HG03442 (cell line): Measurements from ENCODE around the gene TNF.

ENCODE experiments used
- ATAC-seq: cut with Tn5 transposase; IDR thresholded peaks from one replicate; pipeline ENCODE4 v1.9.1; 2021; ENCODE audit warnings: mild to moderate bottlenecking, moderate library complexity; ENCODE audit not compliant: unreplicated experiment

TNF gene

DNA sequence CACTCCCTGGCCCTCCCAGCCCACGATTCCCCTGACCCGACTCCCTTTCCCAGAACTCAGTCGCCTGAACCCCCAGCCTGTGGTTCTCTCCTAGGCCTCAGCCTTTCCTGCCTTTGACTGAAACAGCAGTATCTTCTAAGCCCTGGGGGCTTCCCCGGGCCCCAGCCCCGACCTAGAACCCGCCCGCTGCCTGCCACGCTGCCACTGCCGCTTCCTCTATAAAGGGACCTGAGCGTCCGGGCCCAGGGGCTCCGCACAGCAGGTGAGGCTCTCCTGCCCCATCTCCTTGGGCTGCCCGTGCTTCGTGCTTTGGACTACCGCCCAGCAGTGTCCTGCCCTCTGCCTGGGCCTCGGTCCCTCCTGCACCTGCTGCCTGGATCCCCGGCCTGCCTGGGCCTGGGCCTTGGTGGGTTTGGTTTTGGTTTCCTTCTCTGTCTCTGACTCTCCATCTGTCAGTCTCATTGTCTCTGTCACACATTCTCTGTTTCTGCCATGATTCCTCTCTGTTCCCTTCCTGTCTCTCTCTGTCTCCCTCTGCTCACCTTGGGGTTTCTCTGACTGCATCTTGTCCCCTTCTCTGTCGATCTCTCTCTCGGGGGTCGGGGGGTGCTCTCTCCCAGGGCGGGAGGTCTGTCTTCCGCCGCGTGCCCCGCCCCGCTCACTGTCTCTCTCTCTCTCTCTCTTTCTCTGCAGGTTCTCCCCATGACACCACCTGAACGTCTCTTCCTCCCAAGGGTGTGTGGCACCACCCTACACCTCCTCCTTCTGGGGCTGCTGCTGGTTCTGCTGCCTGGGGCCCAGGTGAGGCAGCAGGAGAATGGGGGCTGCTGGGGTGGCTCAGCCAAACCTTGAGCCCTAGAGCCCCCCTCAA, 3.1 kb upstream of the TNF start, which contains the start of gene LTA:
TSS of gene LTA (plus strand) at position 249 of the 871 bp plus-strand sequence. CDS start at position 703, 454 bp downstream.
- ATAC-seq = no peak

DNA sequence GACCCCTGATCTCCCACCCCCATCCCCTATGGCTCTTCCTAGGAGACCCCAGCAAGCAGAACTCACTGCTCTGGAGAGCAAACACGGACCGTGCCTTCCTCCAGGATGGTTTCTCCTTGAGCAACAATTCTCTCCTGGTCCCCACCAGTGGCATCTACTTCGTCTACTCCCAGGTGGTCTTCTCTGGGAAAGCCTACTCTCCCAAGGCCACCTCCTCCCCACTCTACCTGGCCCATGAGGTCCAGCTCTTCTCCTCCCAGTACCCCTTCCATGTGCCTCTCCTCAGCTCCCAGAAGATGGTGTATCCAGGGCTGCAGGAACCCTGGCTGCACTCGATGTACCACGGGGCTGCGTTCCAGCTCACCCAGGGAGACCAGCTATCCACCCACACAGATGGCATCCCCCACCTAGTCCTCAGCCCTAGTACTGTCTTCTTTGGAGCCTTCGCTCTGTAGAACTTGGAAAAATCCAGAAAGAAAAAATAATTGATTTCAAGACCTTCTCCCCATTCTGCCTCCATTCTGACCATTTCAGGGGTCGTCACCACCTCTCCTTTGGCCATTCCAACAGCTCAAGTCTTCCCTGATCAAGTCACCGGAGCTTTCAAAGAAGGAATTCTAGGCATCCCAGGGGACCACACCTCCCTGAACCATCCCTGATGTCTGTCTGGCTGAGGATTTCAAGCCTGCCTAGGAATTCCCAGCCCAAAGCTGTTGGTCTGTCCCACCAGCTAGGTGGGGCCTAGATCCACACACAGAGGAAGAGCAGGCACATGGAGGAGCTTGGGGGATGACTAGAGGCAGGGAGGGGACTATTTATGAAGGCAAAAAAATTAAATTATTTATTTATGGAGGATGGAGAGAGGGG, 1.9 kb upstream of the TNF start:
- ATAC-seq = no peak

DNA sequence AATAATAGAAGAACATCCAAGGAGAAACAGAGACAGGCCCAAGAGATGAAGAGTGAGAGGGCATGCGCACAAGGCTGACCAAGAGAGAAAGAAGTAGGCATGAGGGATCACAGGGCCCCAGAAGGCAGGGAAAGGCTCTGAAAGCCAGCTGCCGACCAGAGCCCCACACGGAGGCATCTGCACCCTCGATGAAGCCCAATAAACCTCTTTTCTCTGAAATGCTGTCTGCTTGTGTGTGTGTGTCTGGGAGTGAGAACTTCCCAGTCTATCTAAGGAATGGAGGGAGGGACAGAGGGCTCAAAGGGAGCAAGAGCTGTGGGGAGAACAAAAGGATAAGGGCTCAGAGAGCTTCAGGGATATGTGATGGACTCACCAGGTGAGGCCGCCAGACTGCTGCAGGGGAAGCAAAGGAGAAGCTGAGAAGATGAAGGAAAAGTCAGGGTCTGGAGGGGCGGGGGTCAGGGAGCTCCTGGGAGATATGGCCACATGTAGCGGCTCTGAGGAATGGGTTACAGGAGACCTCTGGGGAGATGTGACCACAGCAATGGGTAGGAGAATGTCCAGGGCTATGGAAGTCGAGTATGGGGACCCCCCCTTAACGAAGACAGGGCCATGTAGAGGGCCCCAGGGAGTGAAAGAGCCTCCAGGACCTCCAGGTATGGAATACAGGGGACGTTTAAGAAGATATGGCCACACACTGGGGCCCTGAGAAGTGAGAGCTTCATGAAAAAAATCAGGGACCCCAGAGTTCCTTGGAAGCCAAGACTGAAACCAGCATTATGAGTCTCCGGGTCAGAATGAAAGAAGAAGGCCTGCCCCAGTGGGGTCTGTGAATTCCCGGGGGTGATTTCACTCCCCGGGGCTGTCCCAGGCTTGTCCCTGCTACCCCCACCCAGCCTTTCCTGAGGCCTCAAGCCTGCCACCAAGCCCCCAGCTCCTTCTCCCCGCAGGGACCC, 981 bp upstream of the TNF start:
- ATAC-seq = no peak

DNA sequence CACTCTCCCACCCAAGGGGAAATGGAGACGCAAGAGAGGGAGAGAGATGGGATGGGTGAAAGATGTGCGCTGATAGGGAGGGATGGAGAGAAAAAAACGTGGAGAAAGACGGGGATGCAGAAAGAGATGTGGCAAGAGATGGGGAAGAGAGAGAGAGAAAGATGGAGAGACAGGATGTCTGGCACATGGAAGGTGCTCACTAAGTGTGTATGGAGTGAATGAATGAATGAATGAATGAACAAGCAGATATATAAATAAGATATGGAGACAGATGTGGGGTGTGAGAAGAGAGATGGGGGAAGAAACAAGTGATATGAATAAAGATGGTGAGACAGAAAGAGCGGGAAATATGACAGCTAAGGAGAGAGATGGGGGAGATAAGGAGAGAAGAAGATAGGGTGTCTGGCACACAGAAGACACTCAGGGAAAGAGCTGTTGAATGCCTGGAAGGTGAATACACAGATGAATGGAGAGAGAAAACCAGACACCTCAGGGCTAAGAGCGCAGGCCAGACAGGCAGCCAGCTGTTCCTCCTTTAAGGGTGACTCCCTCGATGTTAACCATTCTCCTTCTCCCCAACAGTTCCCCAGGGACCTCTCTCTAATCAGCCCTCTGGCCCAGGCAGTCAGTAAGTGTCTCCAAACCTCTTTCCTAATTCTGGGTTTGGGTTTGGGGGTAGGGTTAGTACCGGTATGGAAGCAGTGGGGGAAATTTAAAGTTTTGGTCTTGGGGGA, 754 bp downstream of the TNF start:
- no peak for ATAC-seq

- no peak for ATAC-seq
These were observed 1.7 kb downstream of the TNF start for GRCh38 chr6:31576897-31577578.

GRCh38 chr6:31577579-31577966, 2.2 kb downstream of the TNF start:
- no peak for ATAC-seq

- no peak for ATAC-seq
These were observed 3.1 kb downstream of the TNF start for GRCh38 chr6:31578184-31579118.

DNA sequence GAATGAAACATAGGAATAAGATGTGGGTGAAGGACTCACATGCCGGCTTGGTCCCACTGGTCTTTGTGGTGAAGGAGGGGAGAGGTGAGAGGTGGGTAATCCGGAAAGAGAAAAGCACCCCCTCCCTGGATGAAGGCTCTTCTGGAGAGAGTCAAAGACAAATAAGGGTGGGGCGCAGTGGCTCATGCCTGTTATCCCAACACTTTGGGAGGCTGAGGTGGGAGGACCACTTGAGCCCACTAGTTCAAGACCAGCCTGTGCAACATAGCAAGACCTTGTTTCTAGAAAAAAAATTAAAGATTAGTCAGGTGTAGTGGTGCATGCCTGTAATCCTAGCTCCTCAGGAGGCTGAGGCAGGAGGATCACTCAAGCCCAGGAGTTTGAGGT, 3.7 kb downstream of the TNF start:
- ATAC-seq = no peak

DNA sequence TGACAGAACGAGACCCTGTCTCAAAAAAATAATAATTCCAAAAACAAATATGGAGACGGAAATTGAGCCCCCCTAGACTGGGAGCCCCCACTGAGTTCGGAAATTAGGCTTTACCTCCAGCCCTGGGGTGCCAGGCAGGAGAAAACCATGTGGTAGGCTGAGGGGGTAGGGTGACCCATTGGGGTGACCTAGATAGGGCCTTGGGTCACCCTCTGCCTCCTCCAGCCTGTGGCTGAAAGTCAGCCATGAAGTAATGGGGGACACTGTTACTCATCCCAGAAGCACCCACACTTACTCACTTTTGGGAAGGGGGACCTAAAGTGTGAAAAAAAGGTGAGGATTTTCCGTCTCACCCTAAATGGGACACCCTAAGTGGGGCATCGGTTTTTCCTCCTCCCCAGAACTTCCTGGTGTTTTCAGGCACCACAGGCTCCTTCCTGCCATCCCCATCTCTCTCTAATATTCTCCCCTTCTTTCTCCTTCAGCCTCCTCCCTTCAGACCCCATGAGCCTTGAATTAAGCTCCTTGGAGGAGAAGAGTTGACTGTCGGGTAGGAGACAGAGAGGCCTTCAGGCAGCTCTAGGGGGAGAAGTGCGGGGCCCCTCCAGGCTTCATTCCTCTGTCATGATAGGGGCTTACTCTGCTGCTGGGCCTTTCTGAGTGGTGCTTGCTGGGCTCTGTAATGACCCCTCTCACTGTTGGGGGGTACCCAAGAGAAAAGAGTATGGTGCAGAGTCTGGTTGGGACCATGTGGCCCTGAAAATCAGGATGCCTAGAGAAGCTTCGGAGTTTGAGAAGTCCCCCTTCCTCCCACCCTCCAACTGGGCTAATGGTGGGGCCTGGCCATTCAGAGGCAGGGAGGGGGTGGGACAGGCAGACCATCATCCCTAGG, 4.4 kb downstream of the TNF start:
- ATAC-seq = no peak

- no peak for ATAC-seq
These were observed 5.0 kb downstream of the TNF start for GRCh38 chr6:31580438-31580740.

GRCh38 chr6:31580807-31581433, 5.6 kb downstream of the TNF start:
- ATAC-seq = peak; percentile 64

- no peak for ATAC-seq
These were observed 6.3 kb downstream of the TNF start for GRCh38 chr6:31581434-31582229.

GRCh38 chr6:31582230-31582643, 6.9 kb downstream of the TNF start, which contains the start of gene LTB:
LTB (minus strand) TSS chr6:31582424; CDS start chr6:31582417, 7 bp downstream.
- ATAC-seq = no peak

GRCh38 chr6:31585491-31585890, 10.1 kb downstream of the TNF start:
- ATAC-seq = no peak

- no peak for ATAC-seq
These were observed 10.6 kb downstream of the TNF start, which contains the start of gene LST1 for GRCh38 chr6:31586008-31586407. LST1 (plus strand) TSS chr6:31586277; CDS start chr6:31587300, 1,023 bp downstream.
